B cell (primary cell): ENCODE measurements around the gene ENKUR. TPM values are rescaled to one million over a fixed set of nuclear protein-coding genes. Genes with fewer than 3 reads are reported as not detected.

Experiments
- ATAC-seq: fragments of 200-7000 bp; cut with Tn5 transposase; one replicate; pipeline ENCODE4 v1.10.0; 2021; ENCODE audit warnings: low read depth, mild to moderate bottlenecking, moderate number of reproducible peaks, moderate library complexity
- CTCF ChIA-PET: fragments of 350-600 bp; sonication (Branson Sonifier 250); formaldehyde crosslinking; loops from one replicate; lab custom pipeline; 2021; ENCODE audit warnings: antibody characterized with exemption, inconsistent platforms; lab: Charles Lee
- POLR2A ChIA-PET: fragments of 350-600 bp; sonication (Branson Sonifier 250); formaldehyde crosslinking; loops from one replicate; lab custom pipeline; 2021; ENCODE audit warnings: antibody characterized with exemption; lab: Charles Lee
- DNase-seq: peaks from one replicate; pipeline ENCODE4 v3.0.0; 2013
- H2AFZ ChIP-seq: 2 replicates; pipeline ENCODE4 v1.6.1; 2012; ENCODE audit warnings: mild to moderate bottlenecking, low read depth, low read length; ENCODE audit not compliant: insufficient read depth, poor library complexity, severe bottlenecking
- H3K27ac ChIP-seq, 2 donors: 1 replicate in 1 of 2; 2 replicates in 1 of 2; pipeline ENCODE4 v1.5.1; 2012 to 2013; ENCODE audit warnings: low read length in 2 of 2, mild to moderate bottlenecking in 2 of 2, moderate library complexity in 1 of 2
- H3K27me3 ChIP-seq, 4 experiments: fragments of 200-600 bp in 1 of 4; sonication (generic) in 1 of 4; replicated peaks in 1 of 4; 1 replicate in 2 of 4; 2 replicates in 2 of 4; pipeline versions ENCODE4 v1.6.1 to v1.7.0; 2013 to 2016; ENCODE audit warnings: low read length in 3 of 4, mild to moderate bottlenecking in 2 of 4, mixed read lengths in 1 of 4, moderate library complexity in 1 of 4; ENCODE audit not compliant: insufficient read depth in 4 of 4, control insufficient read depth in 3 of 4; ENCODE audit errors: control extremely low read depth in 1 of 4
- H3K36me3 ChIP-seq, 2 experiments: replicated peaks in 1 of 2; 1 replicate in 1 of 2; 2 replicates in 1 of 2; pipeline versions ENCODE4 v1.6.1 to v1.7.1; 2013; ENCODE audit warnings: low read length in 1 of 2; ENCODE audit not compliant: insufficient read depth in 2 of 2, control insufficient read depth in 1 of 2; ENCODE audit errors: control extremely low read depth in 1 of 2, extremely low read depth in 1 of 2
- H3K4me1 ChIP-seq, 2 donors: fragments of 200-600 bp in 1 of 2; sonication (generic) in 1 of 2; 1 replicate in 1 of 2; 2 replicates in 1 of 2; pipeline versions ENCODE4 v1.5.1 to v1.6.1; 2013 to 2017; ENCODE audit warnings: low read length in 2 of 2; ENCODE audit not compliant: control insufficient read depth in 2 of 2, insufficient read depth in 2 of 2
- H3K4me2 ChIP-seq: replicated peaks from 2 replicates; pipeline ENCODE3; 2012; ENCODE audit warnings: mild to moderate bottlenecking, low read depth, low read length; ENCODE audit not compliant: poor library complexity, severe bottlenecking
- H3K4me3 ChIP-seq, 5 experiments: fragments of 200-600 bp in 1 of 5; sonication (generic) in 1 of 5; 1 replicate in 3 of 5; 2 replicates in 2 of 5; pipeline versions ENCODE4 v1.5.1 to v1.7.0; 2011 to 2016; ENCODE audit warnings: low read length in 4 of 5, mild to moderate bottlenecking in 4 of 5, low read depth in 2 of 5, control low read depth in 1 of 5, moderate library complexity in 1 of 5; ENCODE audit not compliant: insufficient read depth in 1 of 5; ENCODE audit errors: control extremely low read depth in 1 of 5, extremely low read depth in 1 of 5
- H3K79me2 ChIP-seq: fragments of 200-600 bp; sonication (generic); one replicate; pipeline ENCODE4 v1.6.0; 2016; ENCODE audit warnings: low read length; ENCODE audit not compliant: control insufficient read depth, insufficient read depth
- H3K9ac ChIP-seq: fragments of 200-600 bp; sonication (generic); 2 replicates; pipeline ENCODE4 v1.6.1; 2017; ENCODE audit warnings: mild to moderate bottlenecking, low read length, moderate library complexity
- H3K9me3 ChIP-seq, 3 donors: one replicate each; pipeline versions ENCODE4 v1.6.1 to v1.7.1; 2013; ENCODE audit warnings: low read length in 2 of 3; ENCODE audit not compliant: control insufficient read depth in 2 of 3, insufficient read depth in 1 of 3; ENCODE audit errors: control extremely low read depth in 1 of 3
- H4K20me1 ChIP-seq: 2 replicates; pipeline ENCODE4 v1.6.0; 2012; ENCODE audit warnings: mild to moderate bottlenecking, low read length; ENCODE audit not compliant: insufficient read depth, control insufficient read depth, poor library complexity, severe bottlenecking
- H3K27ac Mint-ChIP-seq: one replicate; pipeline ENCODE4 v1.8.0; 2021; ENCODE audit warnings: mixed read lengths
- H3K27me3 Mint-ChIP-seq: one replicate; pipeline ENCODE4 v1.8.0; 2021; ENCODE audit warnings: mixed read lengths
- H3K4me1 Mint-ChIP-seq: one replicate; pipeline ENCODE4 v1.8.0; 2021; ENCODE audit warnings: mixed read lengths
- H3K4me3 Mint-ChIP-seq: one replicate; pipeline ENCODE4 v1.8.0; 2021; ENCODE audit warnings: mixed read lengths
- H3K9me3 Mint-ChIP-seq: one replicate; pipeline ENCODE4 v1.8.0; 2022; ENCODE audit warnings: mixed read lengths; ENCODE audit not compliant: insufficient read depth
- CTCF ChIP-seq: fragments of 200-600 bp; IDR thresholded peaks from one replicate; pipeline ENCODE4 v1.8.0; 2022; ENCODE audit warnings: antibody characterized with exemption, mild to moderate bottlenecking
- EZH2 ChIP-seq: IDR thresholded peaks from 2 replicates; pipeline ENCODE4 v1.6.1; 2012; ENCODE audit warnings: borderline replicate concordance, low read depth, mild to moderate bottlenecking, moderate library complexity, low read length; ENCODE audit not compliant: insufficient read depth, poor library complexity, severe bottlenecking
- WGBS: methylation state at CpG from one replicate; pipeline ENCODE4 v1.1.5; 2013; ENCODE audit warnings: missing lambda C conversion rate; ENCODE audit not compliant: insufficient coverage; 5-methylcytosine and 5-hydroxymethylcytosine counted together
- intact Hi-C: fragments of 100-400 bp; cut with micrococcal nuclease; formaldehyde crosslinking; loops from one replicate; pipeline ENCODE4 v1.10.0; 2022
- polyA plus RNA-seq: library from polyadenylated mRNA; depleted of rRNA; stranded (reverse); fragments of >200 nt; gene quantifications from 2 replicates; pipeline ENCODE4 v1.2.3, GENCODE V29; 2012
- total RNA-seq, 2 donors: library from RNA; stranded (reverse); fragments of 120-200 nt in 1 of 2; gene quantifications; 1 replicate in 1 of 2; 2 replicates in 1 of 2; pipeline versions ENCODE4 v1.2.3 to v1.2.4, GENCODE V29; 2013 to 2022

The ENKUR gene
- total and polyA plus RNA-seq, 2 donors (not counting 1 experiment from before 2014, with no cell fraction given), result not detected

- Histone ChIP-seq H2AFZ (no peak overlapping the region), H3K27me3 (peaks cover 0 to 4% (median under 1%) of the 10 kb centered on the region in 4 experiments), H3K27ac (no peak overlapping the region), H3K9me3 (no peaks in the 10 kb centered on the region), H3K4me1 (no peaks in the 10 kb centered on the region), H3K36me3 (no peaks in the 10 kb centered on the region), H3K4me3 (no peak overlapping the region), H3K79me2 (no peaks in the 10 kb centered on the region), H4K20me1 (no peaks in the 10 kb centered on the region), H3K9ac (no peak overlapping the region), H3K4me2 (no peak overlapping the region)
- H3K4me3 Mint-ChIP-seq, result no peak overlapping the region
- ATAC-seq (no peak), DNase-seq (no peak)
- ChIA-PET CTCF (no interaction called here), POLR2A (no interaction called here)
- peaks cover 20% of the 10 kb centered on the region for H3K27me3 Mint-ChIP-seq
- WGBS, result 64% methylated on average over 3 of the region's 11 CpGs
- intact Hi-C loops, result no loop called here
- no peak for TF ChIP-seq CTCF
- TF ChIP-seq EZH2, result no peak
- no peaks in the 10 kb centered on the region for H3K4me1 Mint-ChIP-seq
- no peak overlapping the region for H3K27ac Mint-ChIP-seq
- H3K9me3 Mint-ChIP-seq, result no peaks in the 10 kb centered on the region
Observed at GRCh38 chr10:25061711-25062449, 45.9 kb upstream of the ENKUR start.

GRCh38 chr10:25061125-25061524, 45.2 kb upstream of the ENKUR start:
- ATAC-seq, result no peak
- intact Hi-C loops, result no loop called here
- Mint-ChIP-seq H3K4me1 (no peaks in the 10 kb centered on the region), H3K9me3 (no peaks in the 10 kb centered on the region), H3K4me3 (no peak overlapping the region), H3K27me3 (peaks cover 20% of the 10 kb centered on the region), H3K27ac (no peak overlapping the region)
- Histone ChIP-seq H3K4me2 (no peak overlapping the region), H3K4me3 (no peak overlapping the region), H4K20me1 (no peaks in the 10 kb centered on the region), H3K79me2 (no peaks in the 10 kb centered on the region), H2AFZ (no peak overlapping the region), H3K4me1 (no peaks in the 10 kb centered on the region), H3K27ac (no peak overlapping the region), H3K36me3 (no peaks in the 10 kb centered on the region), H3K27me3 (peaks cover 0 to 4% (median under 1%) of the 10 kb centered on the region in 4 experiments), H3K9ac (no peak overlapping the region), H3K9me3 (no peaks in the 10 kb centered on the region)
- 83% methylated on average over 5 of the region's 7 CpGs for WGBS
- no peak for DNase-seq
- CTCF ChIA-PET, result no interaction called here
- TF ChIP-seq EZH2, result no peak
- no peak for TF ChIP-seq CTCF
- POLR2A ChIA-PET, result no interaction called here
